GM20000 (cell line): ENCODE data around the gene CALCR.
A peak's percentile ranks its signal among the peaks of the same experiment; 100 is the strongest.

Experiments
- DNase-seq: peaks from one replicate; pipeline ENCODE4 v3.0.0; 2012; ENCODE audit warnings: low spot score
- TF ChIP-seq, protein P1 (sequence below): IDR thresholded peaks from 2 replicates; pipeline ENCODE4 v1.5.1; 2012; ENCODE audit warnings: mild to moderate bottlenecking, control low read depth; ENCODE audit errors: extremely low read depth, missing control alignments

The CALCR gene

DNA sequence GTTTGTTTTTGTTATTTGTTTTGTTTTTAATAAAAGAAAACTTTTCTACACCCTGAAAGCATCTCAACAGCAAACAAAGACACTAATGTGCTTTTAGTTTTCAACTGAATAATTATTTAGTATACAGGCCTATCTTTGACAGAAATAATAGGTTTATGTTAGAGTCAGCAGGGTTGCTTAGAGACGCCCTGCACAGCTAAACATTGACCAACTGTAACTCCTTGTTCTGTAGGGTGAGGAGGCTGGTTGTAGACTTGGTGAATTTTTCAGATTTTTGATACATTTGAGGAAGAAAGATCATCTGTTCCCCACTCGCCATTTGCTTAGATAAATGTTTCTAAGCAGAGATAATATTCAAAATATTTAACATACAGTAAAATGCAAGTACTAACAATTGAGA lies 103.1 kb downstream of the CALCR start:
- TF ChIP-seq, protein P1, sequence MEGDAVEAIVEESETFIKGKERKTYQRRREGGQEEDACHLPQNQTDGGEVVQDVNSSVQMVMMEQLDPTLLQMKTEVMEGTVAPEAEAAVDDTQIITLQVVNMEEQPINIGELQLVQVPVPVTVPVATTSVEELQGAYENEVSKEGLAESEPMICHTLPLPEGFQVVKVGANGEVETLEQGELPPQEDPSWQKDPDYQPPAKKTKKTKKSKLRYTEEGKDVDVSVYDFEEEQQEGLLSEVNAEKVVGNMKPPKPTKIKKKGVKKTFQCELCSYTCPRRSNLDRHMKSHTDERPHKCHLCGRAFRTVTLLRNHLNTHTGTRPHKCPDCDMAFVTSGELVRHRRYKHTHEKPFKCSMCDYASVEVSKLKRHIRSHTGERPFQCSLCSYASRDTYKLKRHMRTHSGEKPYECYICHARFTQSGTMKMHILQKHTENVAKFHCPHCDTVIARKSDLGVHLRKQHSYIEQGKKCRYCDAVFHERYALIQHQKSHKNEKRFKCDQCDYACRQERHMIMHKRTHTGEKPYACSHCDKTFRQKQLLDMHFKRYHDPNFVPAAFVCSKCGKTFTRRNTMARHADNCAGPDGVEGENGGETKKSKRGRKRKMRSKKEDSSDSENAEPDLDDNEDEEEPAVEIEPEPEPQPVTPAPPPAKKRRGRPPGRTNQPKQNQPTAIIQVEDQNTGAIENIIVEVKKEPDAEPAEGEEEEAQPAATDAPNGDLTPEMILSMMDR: no peak
- DNase-seq: no peak

DNA sequence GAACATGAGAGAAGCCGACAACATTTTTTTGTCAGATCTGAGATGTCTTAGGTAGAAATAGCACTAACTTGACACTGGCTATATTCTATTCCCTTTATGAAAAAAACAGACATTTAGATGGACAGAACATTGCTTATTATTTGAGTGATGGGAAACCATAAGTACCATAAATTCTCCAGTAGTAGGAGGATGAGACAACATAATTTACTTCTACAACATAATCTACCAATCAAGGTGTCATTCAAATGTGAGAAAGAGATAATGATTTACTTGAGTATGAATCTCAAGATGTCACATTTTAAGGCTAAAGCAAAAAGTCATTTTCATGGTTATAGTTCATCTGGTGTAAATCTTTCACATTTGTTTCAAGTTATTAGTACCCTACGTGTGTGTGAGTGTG lies 110.8 kb downstream of the CALCR start:
- DNase-seq: no peak
- TF ChIP-seq, protein P1: no peak

DNA sequence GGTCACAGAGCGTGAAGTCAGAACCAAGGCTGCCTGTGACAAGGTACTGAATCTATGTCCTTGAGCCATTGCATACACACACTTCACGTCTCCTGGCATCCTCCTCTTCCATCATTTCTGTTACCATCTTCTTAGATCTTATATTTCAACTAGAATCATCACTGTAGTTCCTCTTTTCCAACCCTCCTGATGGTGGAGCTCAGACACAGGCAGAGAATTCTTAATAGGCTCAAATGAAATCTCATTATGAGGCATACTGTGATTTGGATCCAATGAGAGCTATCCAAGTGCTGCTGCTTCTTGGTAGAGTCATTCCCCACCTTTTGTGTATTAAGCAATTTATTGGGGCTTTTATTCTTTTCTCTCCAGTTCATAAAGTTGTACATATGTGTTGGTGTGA lies 113.2 kb downstream of the CALCR start:
- DNase-seq: no peak
- TF ChIP-seq, protein P1: no peak

DNA sequence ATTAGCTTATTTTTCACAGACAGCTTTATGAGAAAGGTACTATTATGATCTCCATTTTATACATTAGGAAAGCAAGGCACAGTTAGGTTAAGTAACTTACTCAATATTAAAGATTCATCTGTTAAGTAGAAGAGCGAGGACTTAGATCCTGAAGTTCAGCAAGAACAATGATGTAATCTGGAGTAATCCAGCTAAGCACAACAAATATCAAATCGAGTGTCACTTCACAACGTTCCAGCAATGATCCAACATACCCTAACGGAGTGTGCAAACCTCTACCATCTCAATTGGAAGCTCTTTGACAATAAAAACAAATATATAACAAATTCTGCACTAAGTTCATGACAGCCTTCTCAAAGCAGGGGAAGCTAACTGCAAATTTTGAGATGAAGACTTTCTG lies 121.3 kb downstream of the CALCR start:
- TF ChIP-seq, protein P1: no peak
- no peak for DNase-seq

DNA sequence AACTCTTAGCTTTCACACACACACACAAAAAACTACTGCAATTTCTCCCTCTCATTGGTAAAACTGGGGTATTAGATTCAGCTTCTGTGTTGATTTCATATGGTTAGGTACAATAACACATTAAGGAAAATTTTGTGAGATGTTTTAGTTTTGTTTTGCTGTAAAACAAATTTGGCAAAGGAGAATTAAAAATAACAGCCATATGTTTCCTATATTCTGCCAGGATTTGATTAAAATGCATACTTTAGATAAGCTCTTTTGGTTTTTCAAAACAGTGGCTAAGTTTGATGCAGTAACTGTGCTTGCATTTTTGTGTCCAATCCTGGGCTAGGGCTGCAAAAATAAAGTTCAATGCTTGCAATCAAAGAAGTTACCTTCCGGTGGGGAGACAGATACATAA lies 126.3 kb downstream of the CALCR start:
- DNase-seq: no peak
- TF ChIP-seq, protein P1: no peak

DNA sequence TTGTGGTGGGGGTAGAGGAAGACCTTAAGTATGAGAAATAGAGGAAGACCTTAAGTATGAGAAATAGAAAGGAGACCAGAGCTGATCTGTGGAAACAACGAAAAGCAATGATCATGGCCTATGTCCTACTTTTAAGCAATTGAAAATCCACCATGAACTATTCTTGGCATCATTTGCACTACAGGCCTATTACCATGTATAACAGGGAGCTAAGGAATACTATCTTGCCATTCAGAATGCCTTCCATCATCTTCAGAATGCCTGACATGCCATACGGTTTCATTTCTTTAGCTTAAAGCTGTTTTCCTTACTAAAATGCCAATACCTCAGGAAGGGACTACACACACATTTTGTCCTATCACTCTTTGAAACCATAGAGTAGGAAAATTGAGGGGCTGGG lies 127.0 kb downstream of the CALCR start:
- TF ChIP-seq, protein P1: no peak
- no peak for DNase-seq

DNA sequence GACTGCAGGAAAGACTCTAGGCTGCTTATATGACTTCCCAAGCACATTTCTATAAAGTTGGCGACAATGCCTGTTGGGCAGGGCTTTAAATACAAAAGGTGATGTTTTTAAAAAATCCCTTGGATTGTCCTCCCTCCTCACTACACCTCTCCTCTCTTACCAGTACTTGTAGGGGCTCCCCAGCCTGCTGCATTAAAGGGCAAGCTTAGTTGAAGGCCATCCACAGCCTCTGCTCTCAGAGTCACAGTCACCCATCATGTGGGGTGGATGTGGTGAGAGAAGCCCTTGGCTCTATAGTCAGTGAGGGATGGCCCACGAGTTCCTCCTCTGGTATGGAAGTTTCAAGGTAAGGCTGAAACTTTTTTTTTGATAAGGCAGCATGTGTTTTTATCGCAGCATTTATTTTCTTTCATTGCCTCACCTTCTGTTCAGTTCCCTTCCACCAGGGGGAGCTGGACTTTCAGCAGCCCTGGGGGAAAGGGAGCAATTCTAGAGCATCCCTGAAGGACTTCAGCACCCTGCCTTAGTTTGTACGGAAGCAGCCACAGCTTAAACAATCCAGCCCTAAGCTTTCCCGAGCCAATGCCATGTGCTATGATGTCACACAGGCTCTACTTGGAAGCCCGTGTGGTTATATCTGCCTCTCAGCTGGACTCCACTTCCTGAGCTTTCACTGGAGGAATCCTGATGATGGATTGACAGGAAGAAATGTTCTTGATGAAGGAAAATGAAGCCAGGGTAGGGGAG lies 131.9 kb downstream of the CALCR start:
- peak; percentile 38 for DNase-seq
- TF ChIP-seq, protein P1: peak; percentile 86
